Activated CD4-positive, alpha-beta T cell treated with anti-CD3 and anti-CD28 coated beads for 48 hours (primary cell): Measurements from ENCODE around the gene PHF21B.
"Not testable (repeated sequence)": the region's sequence is repeated elsewhere in the genome, so short reads cannot be mapped to it uniquely, and the experiment has no call there.

Experiments
- DNase-seq: peaks from one replicate; pipeline ENCODE4 v3.0.0-alpha.2; 2020

Gene PHF21B

GRCh38 chr22:44865193-44866057 is 144.4 kb downstream of the PHF21B start:
- DNase-seq: no peak

GRCh38 chr22:44862981-44863860 is 146.6 kb downstream of the PHF21B start:
- no peak for DNase-seq

- DNase-seq: no peak
Measured at GRCh38 chr22:44862281-44862680, 147.5 kb downstream of the PHF21B start.

- no peak for DNase-seq
Measured at GRCh38 chr22:44861245-44861644, 148.6 kb downstream of the PHF21B start.

- DNase-seq: no peak
Measured at GRCh38 chr22:44860311-44860710, 149.5 kb downstream of the PHF21B start.

GRCh38 chr22:44859641-44860040 is 150.2 kb downstream of the PHF21B start:
- DNase-seq: no peak

GRCh38 chr22:44858819-44859218 is 151.0 kb downstream of the PHF21B start:
- not testable (repeated sequence) for DNase-seq

GRCh38 chr22:44855855-44856254 is 153.9 kb downstream of the PHF21B start:
- peak; percentile 29 for DNase-seq

- DNase-seq: not testable (repeated sequence)
Measured at GRCh38 chr22:44854641-44855040, 155.2 kb downstream of the PHF21B start.

- DNase-seq: no peak
Measured at GRCh38 chr22:44850946-44851345, 158.9 kb downstream of the PHF21B start.

- DNase-seq: no peak
Measured at GRCh38 chr22:44848791-44849420, 160.9 kb downstream of the PHF21B start.

GRCh38 chr22:44848296-44848741 is 161.5 kb downstream of the PHF21B start:
- no peak for DNase-seq

GRCh38 chr22:44847892-44848291 is 161.9 kb downstream of the PHF21B start:
- no peak for DNase-seq

GRCh38 chr22:44847380-44847779 is 162.4 kb downstream of the PHF21B start:
- DNase-seq: no peak

- no peak for DNase-seq
Measured at GRCh38 chr22:44846726-44847275, 163.0 kb downstream of the PHF21B start.

GRCh38 chr22:44845796-44846720 is 163.7 kb downstream of the PHF21B start:
- DNase-seq: no peak

- no peak for DNase-seq
Measured at GRCh38 chr22:44845191-44845590, 164.6 kb downstream of the PHF21B start.

GRCh38 chr22:44842417-44842816 is 167.4 kb downstream of the PHF21B start:
- no peak for DNase-seq

- no peak for DNase-seq
Measured at GRCh38 chr22:44840611-44841322, 169.0 kb downstream of the PHF21B start.

- DNase-seq: no peak
Measured at GRCh38 chr22:44839721-44840120, 170.1 kb downstream of the PHF21B start.

GRCh38 chr22:44839061-44839460 is 170.7 kb downstream of the PHF21B start:
- no peak for DNase-seq
